ENCODE data around the gene POLD3.

POLD3 gene

DNA sequence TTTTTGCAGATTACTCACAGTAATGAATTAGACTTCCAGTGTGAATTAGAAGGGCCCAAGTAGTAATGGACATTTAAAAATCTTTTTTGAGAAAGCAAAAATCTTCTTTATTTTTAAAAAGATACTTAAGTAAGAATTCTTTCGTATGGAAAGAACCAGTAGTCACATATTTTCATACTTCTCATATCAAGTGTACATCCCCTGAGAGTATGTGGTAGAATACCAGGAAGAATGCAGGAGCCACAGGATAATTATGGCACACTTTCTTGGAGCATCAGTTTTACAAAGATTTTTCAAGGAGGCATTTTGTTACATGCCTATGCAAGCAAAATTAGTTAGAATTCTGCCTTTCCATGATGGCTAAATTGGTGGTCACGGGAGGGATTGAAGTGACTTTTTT, 28.1 kb downstream of the POLD3 start:
- in situ Hi-C loops (cut with MboI; ENCODE audit: low pct_unique_long_range_greater_than_20kb, low sequenced_read_pairs, unreplicated experiment) = no loop called here
- no peak for DNase-seq (ENCODE audit: low spot score)
- TF ChIP-seq CTCF (IDR thresholded peaks at IDR 0.05; ENCODE audit: extremely low read depth, insufficient read depth, missing control alignments) = no peak

- in situ Hi-C loops (cut with MboI; ENCODE audit: low pct_unique_long_range_greater_than_20kb, low sequenced_read_pairs, unreplicated experiment) = no loop called here
- DNase-seq (ENCODE audit: low spot score) = no peak
- TF ChIP-seq CTCF (IDR thresholded peaks at IDR 0.05; ENCODE audit: extremely low read depth, insufficient read depth, missing control alignments) = no peak
Measured at GRCh38 chr11:74626130-74626529, 33.7 kb downstream of the POLD3 start.

DNA sequence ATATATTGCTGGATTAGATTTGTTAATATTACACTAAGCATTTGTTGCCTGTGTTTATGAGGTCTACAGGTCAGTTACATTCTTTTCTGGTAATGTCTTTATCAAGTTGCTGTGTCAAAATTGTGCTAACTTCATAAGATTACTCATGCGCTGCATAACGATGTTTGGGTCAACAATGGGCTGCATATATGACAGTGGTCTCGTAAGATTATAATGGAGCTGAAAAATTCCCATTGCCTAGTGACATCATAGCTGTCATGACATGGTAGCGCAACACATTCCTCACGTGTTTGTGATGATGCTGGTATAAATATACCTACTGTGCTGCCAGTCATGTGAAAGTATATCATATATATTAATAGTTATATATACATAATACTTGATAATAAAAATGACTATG, 34.2 kb downstream of the POLD3 start:
- no peak for DNase-seq (ENCODE audit: low spot score)
- no peak for TF ChIP-seq CTCF (IDR thresholded peaks at IDR 0.05; ENCODE audit: extremely low read depth, insufficient read depth, missing control alignments)
- in situ Hi-C loops (cut with MboI; ENCODE audit: low pct_unique_long_range_greater_than_20kb, low sequenced_read_pairs, unreplicated experiment) = no loop called here

- TF ChIP-seq CTCF (IDR thresholded peaks at IDR 0.05; ENCODE audit: extremely low read depth, insufficient read depth, missing control alignments) = no peak
- in situ Hi-C loops (cut with MboI; ENCODE audit: low pct_unique_long_range_greater_than_20kb, low sequenced_read_pairs, unreplicated experiment) = no loop called here
- DNase-seq (ENCODE audit: low spot score) = no peak
Measured at GRCh38 chr11:74627381-74627780, 35.0 kb downstream of the POLD3 start.

GRCh38 chr11:74630043-74630442, 37.7 kb downstream of the POLD3 start:
- TF ChIP-seq CTCF (IDR thresholded peaks at IDR 0.05; ENCODE audit: extremely low read depth, insufficient read depth, missing control alignments) = no peak
- no peak for DNase-seq (ENCODE audit: low spot score)
- in situ Hi-C loops (cut with MboI; ENCODE audit: low pct_unique_long_range_greater_than_20kb, low sequenced_read_pairs, unreplicated experiment) = no loop called here

- no peak for DNase-seq (ENCODE audit: low spot score)
- in situ Hi-C loops (cut with MboI; ENCODE audit: low pct_unique_long_range_greater_than_20kb, low sequenced_read_pairs, unreplicated experiment) = no loop called here
- no peak for TF ChIP-seq CTCF (IDR thresholded peaks at IDR 0.05; ENCODE audit: extremely low read depth, insufficient read depth, missing control alignments)
Measured at GRCh38 chr11:74633406-74634393, 41.3 kb downstream of the POLD3 start.
